ENCODE results near the gene HID1. TPM values are rescaled to one million over a fixed set of nuclear protein-coding genes. Genes with fewer than 3 reads are reported as not detected.
"Not testable (repeated sequence)": the region's sequence is repeated elsewhere in the genome, so short reads cannot be mapped to it uniquely, and the experiment has no call there.

The HID1 gene
- total RNA-seq, 1 experiment from 2014 or later: 12.7 TPM

GRCh38 chr17:74907012-74907411 lies 65.5 kb downstream of the HID1 start:
- Histone ChIP-seq H2BK12ac (ENCODE audit: insufficient read length, low read depth, low read length) (no peak overlapping the region), H3K27me3 (ENCODE audit: insufficient read depth, low read length) (no peaks in the 10 kb centered on the region), H3K79me2 (ENCODE audit: insufficient read depth, low read length) (no peaks in the 10 kb centered on the region), H3T11ph (ENCODE audit: low read length) (no peak overlapping the region), H3K27ac (ENCODE audit: insufficient read length, low read depth, low read length) (no peak overlapping the region), H3K79me1 (ENCODE audit: insufficient read depth, low read depth, low read length, poor library complexity, severe bottlenecking) (no peaks in the 10 kb centered on the region), H3K9me3 (ENCODE audit: control insufficient read depth, low read depth, low read length) (no peaks in the 10 kb centered on the region), H4K91ac (ENCODE audit: insufficient read length, low read depth, low read length) (no peak overlapping the region), H4K20me1 (ENCODE audit: control insufficient read depth, insufficient read depth, insufficient read length) (no peaks in the 10 kb centered on the region), H3K56ac (ENCODE audit: insufficient read length, low read depth, low read length) (no peak overlapping the region), H3K4me1 (ENCODE audit: insufficient read depth, low read length) (peaks cover 6% of the 10 kb centered on the region), H4K5ac (ENCODE audit: insufficient read length, low read depth, low read length) (no peak overlapping the region), H3K23me2 (ENCODE audit: insufficient read length, low read depth, low read length, poor library complexity, severe bottlenecking) (no peaks in the 10 kb centered on the region), H2BK5ac (ENCODE audit: insufficient read length, low read length) (no peak overlapping the region), H3K23ac (ENCODE audit: insufficient read length, low read depth, low read length) (no peak overlapping the region), H2BK120ac (ENCODE audit: low read depth, low read length, poor library complexity, severe bottlenecking) (no peak overlapping the region), H3K14ac (ENCODE audit: insufficient read depth, low read length) (no peak overlapping the region), H3K4me2 (ENCODE audit: insufficient read depth, insufficient read length, low read length) (no peak overlapping the region), H4K8ac (replicated peaks; ENCODE audit: insufficient read length, low read depth, low read length) (no peak overlapping the region), H2AFZ (ENCODE audit: low read length) (no peak overlapping the region), H3K4ac (ENCODE audit: low read depth, low read length) (no peak overlapping the region), H3K9ac (ENCODE audit: extremely low read depth, insufficient read length, low read length) (no peak overlapping the region), H3K18ac (ENCODE audit: insufficient read length, low read depth, low read length) (no peak overlapping the region), H2AK5ac (ENCODE audit: insufficient read length, low read length) (no peak overlapping the region), H2BK15ac (ENCODE audit: low read depth, low read length) (no peak overlapping the region), H2BK20ac (ENCODE audit: low read depth, low read length, poor library complexity, severe bottlenecking) (no peak overlapping the region)
- TF ChIP-seq, protein P1, sequence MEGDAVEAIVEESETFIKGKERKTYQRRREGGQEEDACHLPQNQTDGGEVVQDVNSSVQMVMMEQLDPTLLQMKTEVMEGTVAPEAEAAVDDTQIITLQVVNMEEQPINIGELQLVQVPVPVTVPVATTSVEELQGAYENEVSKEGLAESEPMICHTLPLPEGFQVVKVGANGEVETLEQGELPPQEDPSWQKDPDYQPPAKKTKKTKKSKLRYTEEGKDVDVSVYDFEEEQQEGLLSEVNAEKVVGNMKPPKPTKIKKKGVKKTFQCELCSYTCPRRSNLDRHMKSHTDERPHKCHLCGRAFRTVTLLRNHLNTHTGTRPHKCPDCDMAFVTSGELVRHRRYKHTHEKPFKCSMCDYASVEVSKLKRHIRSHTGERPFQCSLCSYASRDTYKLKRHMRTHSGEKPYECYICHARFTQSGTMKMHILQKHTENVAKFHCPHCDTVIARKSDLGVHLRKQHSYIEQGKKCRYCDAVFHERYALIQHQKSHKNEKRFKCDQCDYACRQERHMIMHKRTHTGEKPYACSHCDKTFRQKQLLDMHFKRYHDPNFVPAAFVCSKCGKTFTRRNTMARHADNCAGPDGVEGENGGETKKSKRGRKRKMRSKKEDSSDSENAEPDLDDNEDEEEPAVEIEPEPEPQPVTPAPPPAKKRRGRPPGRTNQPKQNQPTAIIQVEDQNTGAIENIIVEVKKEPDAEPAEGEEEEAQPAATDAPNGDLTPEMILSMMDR (conservative IDR thresholded peaks at IDR 0.05): no peak
- Mint-ChIP-seq H3K27ac (no peak overlapping the region), H3K4me1 (peaks cover 48 to 58% of the 10 kb centered on the region in 2 experiments), H3K36me3 (ENCODE audit: insufficient read depth in 1 of 3, low read depth in 3 of 3) (peaks cover 0 to 2% (median 0%) of the 10 kb centered on the region in 3 experiments; a peak in 3 of 7 replicates), H3K4me3 (no peak overlapping the region), H3K9me3 (peaks cover 0 to 3% of the 10 kb centered on the region in 2 experiments; a peak in 1 of 5 replicates), H3K27me3 (ENCODE audit: low read depth) (peaks cover 30% of the 10 kb centered on the region)
- DNase-seq: no peak
- WGBS (ENCODE audit: extremely low coverage, insufficient read length, low lambda C conversion rate): no CpG with 5 or more reads among the region's 34 CpGs

GRCh38 chr17:74906214-74906793 lies 66.3 kb downstream of the HID1 start:
- H3K14ac ChIP-seq (ENCODE audit: insufficient read depth, low read length); H3K56ac ChIP-seq (ENCODE audit: insufficient read length, low read depth, low read length); H3K9ac ChIP-seq (ENCODE audit: extremely low read depth, insufficient read length, low read length); H2BK20ac ChIP-seq (ENCODE audit: low read depth, low read length, poor library complexity, severe bottlenecking); H2BK5ac ChIP-seq (ENCODE audit: insufficient read length, low read length); H3K4me3 Mint-ChIP-seq; H3K18ac ChIP-seq (ENCODE audit: insufficient read length, low read depth, low read length); H2BK12ac ChIP-seq (ENCODE audit: insufficient read length, low read depth, low read length); H3K9me3 ChIP-seq (ENCODE audit: control insufficient read depth, low read depth, low read length); H3K27ac ChIP-seq (ENCODE audit: insufficient read length, low read depth, low read length); H2BK120ac ChIP-seq (ENCODE audit: low read depth, low read length, poor library complexity, severe bottlenecking); H3K9me3 Mint-ChIP-seq; H3K36me3 Mint-ChIP-seq (ENCODE audit: insufficient read depth in 1 of 3, low read depth in 3 of 3); H4K5ac ChIP-seq (ENCODE audit: insufficient read length, low read depth, low read length); H4K20me1 ChIP-seq (ENCODE audit: control insufficient read depth, insufficient read depth, insufficient read length); H3K27ac Mint-ChIP-seq; H3K4me2 ChIP-seq (ENCODE audit: insufficient read depth, insufficient read length, low read length); H3T11ph ChIP-seq (ENCODE audit: low read length); DNase-seq; H2AFZ ChIP-seq (ENCODE audit: low read length); H3K79me2 ChIP-seq (ENCODE audit: insufficient read depth, low read length); H3K23me2 ChIP-seq (ENCODE audit: insufficient read length, low read depth, low read length, poor library complexity, severe bottlenecking); H3K23ac ChIP-seq (ENCODE audit: insufficient read length, low read depth, low read length); H3K4me1 ChIP-seq (ENCODE audit: insufficient read depth, low read length); H2BK15ac ChIP-seq (ENCODE audit: low read depth, low read length); H4K8ac ChIP-seq (replicated peaks; ENCODE audit: insufficient read length, low read depth, low read length); H2AK5ac ChIP-seq (ENCODE audit: insufficient read length, low read length); H3K79me1 ChIP-seq (ENCODE audit: insufficient read depth, low read depth, low read length, poor library complexity, severe bottlenecking); H3K4ac ChIP-seq (ENCODE audit: low read depth, low read length); H3K27me3 ChIP-seq (ENCODE audit: insufficient read depth, low read length); H4K91ac ChIP-seq (ENCODE audit: insufficient read length, low read depth, low read length): not testable (repeated sequence)
- no CpG with 5 or more reads among the region's 6 CpGs for WGBS (ENCODE audit: extremely low coverage, insufficient read length, low lambda C conversion rate)
- H3K27me3 Mint-ChIP-seq (ENCODE audit: low read depth): peaks cover 35% of the 10 kb centered on the region
- peaks cover 43 to 54% of the 10 kb centered on the region in 2 experiments for H3K4me1 Mint-ChIP-seq

Measured in H9 (cell line).